H9 (cell line): Measurements from ENCODE around the gene WDR74. TPM values are rescaled to one million over a fixed set of nuclear protein-coding genes. Genes with fewer than 3 reads are reported as not detected.

Experiments
- DNase-seq: peaks from one replicate; pipeline ENCODE4 v3.0.0-alpha.2; 2017
- H2AFZ ChIP-seq: one replicate; pipeline ENCODE4 v1.6.1; 2013; ENCODE audit warnings: mild to moderate bottlenecking, low read length, control low read depth, moderate library complexity
- H2AK5ac ChIP-seq: 2 replicates; pipeline ENCODE4 v1.6.1; 2013; ENCODE audit warnings: low read length, control low read depth, mixed read lengths; ENCODE audit not compliant: insufficient read length
- H2BK120ac ChIP-seq: one replicate; pipeline ENCODE4 v1.6.1; 2013; ENCODE audit warnings: low read depth, mild to moderate bottlenecking, low read length, control low read depth, inconsistent platforms; ENCODE audit not compliant: poor library complexity, severe bottlenecking
- H2BK12ac ChIP-seq: 2 replicates; pipeline ENCODE4 v1.6.1; 2013; ENCODE audit warnings: low read length, control low read depth, mixed read lengths, low read depth; ENCODE audit not compliant: insufficient read length
- H2BK15ac ChIP-seq: 2 replicates; pipeline ENCODE4 v1.6.1; 2013; ENCODE audit warnings: low read depth, low read length, control low read depth
- H2BK20ac ChIP-seq: one replicate; pipeline ENCODE4 v1.6.1; 2013; ENCODE audit warnings: low read depth, mild to moderate bottlenecking, low read length, control low read depth, inconsistent platforms; ENCODE audit not compliant: poor library complexity, severe bottlenecking
- H2BK5ac ChIP-seq: 2 replicates; pipeline ENCODE4 v1.6.1; 2013; ENCODE audit warnings: low read length, control low read depth, mixed read lengths; ENCODE audit not compliant: insufficient read length
- H3K14ac ChIP-seq: 2 replicates; pipeline ENCODE4 v1.6.1; 2013; ENCODE audit warnings: low read length, control low read depth; ENCODE audit not compliant: insufficient read depth
- H3K18ac ChIP-seq: 2 replicates; pipeline ENCODE4 v1.6.1; 2013; ENCODE audit warnings: low read depth, mild to moderate bottlenecking, mixed read lengths, low read length, control low read depth; ENCODE audit not compliant: insufficient read length
- H3K23ac ChIP-seq: 2 replicates; pipeline ENCODE4 v1.6.1; 2013; ENCODE audit warnings: low read length, control low read depth, mixed read lengths, low read depth; ENCODE audit not compliant: insufficient read length
- H3K23me2 ChIP-seq: 2 replicates; pipeline ENCODE4 v1.6.1; 2013; ENCODE audit warnings: low read depth, mild to moderate bottlenecking, mixed read lengths, low read length, control low read depth; ENCODE audit not compliant: insufficient read length, poor library complexity, severe bottlenecking
- H3K27ac ChIP-seq: 2 replicates; pipeline ENCODE4 v1.5.1; 2013; ENCODE audit warnings: low read length, control low read depth, mixed read lengths, low read depth; ENCODE audit not compliant: insufficient read length
- H3K27me3 ChIP-seq: 2 replicates; pipeline ENCODE4 v1.6.1; 2013; ENCODE audit warnings: low read length, control low read depth, inconsistent platforms; ENCODE audit not compliant: insufficient read depth
- H3K4ac ChIP-seq: 2 replicates; pipeline ENCODE4 v1.6.1; 2013; ENCODE audit warnings: low read depth, mild to moderate bottlenecking, control low read depth, inconsistent platforms, low read length, moderate library complexity
- H3K4me1 ChIP-seq: 2 replicates; pipeline ENCODE4 v1.6.1; 2013; ENCODE audit warnings: low read length, control low read depth, inconsistent platforms; ENCODE audit not compliant: insufficient read depth
- H3K4me2 ChIP-seq: 2 replicates; pipeline ENCODE4 v1.6.1; 2013; ENCODE audit warnings: low read length, control low read depth, mixed read lengths; ENCODE audit not compliant: insufficient read length, insufficient read depth
- H3K56ac ChIP-seq: 2 replicates; pipeline ENCODE4 v1.6.1; 2013; ENCODE audit warnings: low read depth, mild to moderate bottlenecking, mixed read lengths, low read length, control low read depth; ENCODE audit not compliant: insufficient read length
- H3K79me1 ChIP-seq: 2 replicates; pipeline ENCODE4 v1.6.1; 2013; ENCODE audit warnings: low read depth, mild to moderate bottlenecking, moderate library complexity, low read length, control low read depth, inconsistent platforms; ENCODE audit not compliant: insufficient read depth, poor library complexity, severe bottlenecking
- H3K79me2 ChIP-seq: 2 replicates; pipeline ENCODE4 v1.6.1; 2013; ENCODE audit warnings: low read length, control low read depth, inconsistent platforms; ENCODE audit not compliant: insufficient read depth
- H3K9ac ChIP-seq: 2 replicates; pipeline ENCODE4 v1.6.1; 2013; ENCODE audit warnings: low read length, control low read depth, mixed read lengths; ENCODE audit not compliant: insufficient read length; ENCODE audit errors: extremely low read depth
- H3K9me3 ChIP-seq: one replicate; pipeline ENCODE4 v1.6.1; 2013; ENCODE audit warnings: low read depth, low read length, inconsistent platforms; ENCODE audit not compliant: control insufficient read depth
- H3T11ph ChIP-seq: one replicate; pipeline ENCODE4 v1.6.1; 2013; ENCODE audit warnings: mild to moderate bottlenecking, low read length, control low read depth, inconsistent platforms
- H4K20me1 ChIP-seq: one replicate; pipeline ENCODE4 v1.6.1; 2013; ENCODE audit not compliant: control insufficient read depth, insufficient read length, insufficient read depth
- H4K5ac ChIP-seq: 2 replicates; pipeline ENCODE4 v1.6.1; 2013; ENCODE audit warnings: low read depth, mild to moderate bottlenecking, mixed read lengths, low read length, control low read depth; ENCODE audit not compliant: insufficient read length
- H4K8ac ChIP-seq: replicated peaks from 2 replicates; pipeline ENCODE4 v1.6.1; 2013; ENCODE audit warnings: low read length, control low read depth, mixed read lengths, low read depth; ENCODE audit not compliant: insufficient read length
- H4K91ac ChIP-seq: 2 replicates; pipeline ENCODE4 v1.6.1; 2013; ENCODE audit warnings: low read depth, mild to moderate bottlenecking, moderate library complexity, mixed read lengths, low read length, control low read depth; ENCODE audit not compliant: insufficient read length
- H3K27ac Mint-ChIP-seq, 3 experiments: 2 replicates in 2 of 3; 3 replicates in 1 of 3; pipeline ENCODE4 v1.8.0; 2020 to 2021; ENCODE audit warnings: mixed read lengths in 3 of 3, mild to moderate bottlenecking in 1 of 3, moderate library complexity in 1 of 3
- H3K27me3 Mint-ChIP-seq: 2 replicates; pipeline ENCODE4 v1.8.0; 2021; ENCODE audit warnings: low read depth, mild to moderate bottlenecking, moderate library complexity, mixed read lengths
- H3K36me3 Mint-ChIP-seq, 3 experiments: 2 replicates in 2 of 3; 3 replicates in 1 of 3; pipeline ENCODE4 v1.8.0; 2020 to 2021; ENCODE audit warnings: low read depth in 3 of 3, mixed read lengths in 3 of 3; ENCODE audit not compliant: insufficient read depth in 1 of 3
- H3K4me1 Mint-ChIP-seq, 2 experiments: 2 replicates each; pipeline ENCODE4 v1.8.0; 2020; ENCODE audit warnings: mixed read lengths in 2 of 2
- H3K4me3 Mint-ChIP-seq, 2 experiments: 2 replicates in 1 of 2; 3 replicates in 1 of 2; pipeline ENCODE4 v1.8.0; 2020 to 2021; ENCODE audit warnings: mild to moderate bottlenecking in 2 of 2, mixed read lengths in 2 of 2, moderate library complexity in 1 of 2
- H3K9me3 Mint-ChIP-seq, 2 experiments: 2 replicates in 1 of 2; 3 replicates in 1 of 2; pipeline ENCODE4 v1.8.0; 2020; ENCODE audit warnings: mild to moderate bottlenecking in 2 of 2, mixed read lengths in 2 of 2, moderate library complexity in 1 of 2
- WGBS: extraction: QIAGEN DNeasy Blood & Tissue Kit; methylation state at CpG from one replicate; pipeline ENCODE4 v1.1.7; 2013; ENCODE audit warnings: missing lambda C conversion rate, low lambda C conversion rate, mixed read lengths; ENCODE audit not compliant: insufficient read length; ENCODE audit errors: extremely low coverage; 5-methylcytosine and 5-hydroxymethylcytosine counted together
- total RNA-seq: library from RNA; stranded (reverse); gene quantifications from 2 replicates; pipeline ENCODE4 v1.2.1, GENCODE V29; 2021
- TF ChIP-seq, protein P1 (sequence below): fragments of 200-600 bp; sonication (generic); conservative IDR thresholded peaks from 3 replicates; pipeline ENCODE4 v1.8.0; 2021; ENCODE audit warnings: antibody characterized with exemption, mild to moderate bottlenecking

The WDR74 gene
- total RNA-seq, 1 experiment from 2014 or later = 121 TPM

DNA sequence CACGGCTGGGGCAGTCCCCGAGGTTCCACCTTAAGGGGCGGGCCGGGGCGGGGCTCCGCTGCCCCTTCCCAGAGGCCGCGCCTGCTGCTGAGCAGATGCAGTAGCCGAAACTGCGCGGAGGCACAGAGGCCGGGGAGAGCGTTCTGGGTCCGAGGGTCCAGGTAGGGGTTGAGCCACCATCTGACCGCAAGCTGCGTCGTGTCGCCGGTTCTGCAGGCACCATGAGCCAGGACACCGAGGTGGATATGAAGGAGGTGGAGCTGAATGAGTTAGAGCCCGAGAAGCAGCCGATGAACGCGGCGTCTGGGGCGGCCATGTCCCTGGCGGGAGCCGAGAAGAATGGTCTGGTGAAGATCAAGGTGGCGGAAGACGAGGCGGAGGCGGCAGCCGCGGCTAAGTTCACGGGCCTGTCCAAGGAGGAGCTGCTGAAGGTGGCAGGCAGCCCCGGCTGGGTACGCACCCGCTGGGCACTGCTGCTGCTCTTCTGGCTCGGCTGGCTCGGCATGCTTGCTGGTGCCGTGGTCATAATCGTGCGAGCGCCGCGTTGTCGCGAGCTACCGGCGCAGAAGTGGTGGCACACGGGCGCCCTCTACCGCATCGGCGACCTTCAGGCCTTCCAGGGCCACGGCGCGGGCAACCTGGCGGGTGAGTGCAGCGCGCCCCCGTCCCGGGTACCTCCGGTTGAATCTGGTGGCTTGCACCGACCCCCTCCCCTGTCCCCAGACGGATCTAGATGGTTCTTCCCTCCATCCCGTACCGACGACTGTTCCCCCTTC, 41.6 kb upstream of the WDR74 start, which contains the start of gene SLC3A2:
Gene SLC3A2, plus strand, starts transcription at position 94 of the 776 bp plus-strand sequence. Its CDS starts 128 bp downstream, at position 222.
- H3K27ac Mint-ChIP-seq = peak within 1 kb of the TSS; percentile 100
- H3K27me3 Mint-ChIP-seq = peaks cover 5% of the 10 kb centered on the region
- no CpG with 5 or more reads among the region's 69 CpGs for WGBS
- peak within 1 kb of the TSS; percentile 79 for H2BK120ac ChIP-seq
- peak within 1 kb of the TSS; percentile 76 for H2BK20ac ChIP-seq
- H3K79me1 ChIP-seq = no peaks in the 10 kb centered on the region
- H3K4me1 ChIP-seq = no peaks in the 10 kb centered on the region; the same call in 1 of the 2 replicates
- peak within 1 kb of the TSS; percentile 83 for H3K56ac ChIP-seq
- peaks cover 64 to 85% (median 79%) of the 10 kb centered on the region in 3 experiments for H3K36me3 Mint-ChIP-seq
- DNase-seq = peak; percentile 92
- H2BK12ac ChIP-seq = peak within 1 kb of the TSS; percentile 26
- H3K23ac ChIP-seq = peak within 1 kb of the TSS; percentile 5
- TF ChIP-seq, protein P1, sequence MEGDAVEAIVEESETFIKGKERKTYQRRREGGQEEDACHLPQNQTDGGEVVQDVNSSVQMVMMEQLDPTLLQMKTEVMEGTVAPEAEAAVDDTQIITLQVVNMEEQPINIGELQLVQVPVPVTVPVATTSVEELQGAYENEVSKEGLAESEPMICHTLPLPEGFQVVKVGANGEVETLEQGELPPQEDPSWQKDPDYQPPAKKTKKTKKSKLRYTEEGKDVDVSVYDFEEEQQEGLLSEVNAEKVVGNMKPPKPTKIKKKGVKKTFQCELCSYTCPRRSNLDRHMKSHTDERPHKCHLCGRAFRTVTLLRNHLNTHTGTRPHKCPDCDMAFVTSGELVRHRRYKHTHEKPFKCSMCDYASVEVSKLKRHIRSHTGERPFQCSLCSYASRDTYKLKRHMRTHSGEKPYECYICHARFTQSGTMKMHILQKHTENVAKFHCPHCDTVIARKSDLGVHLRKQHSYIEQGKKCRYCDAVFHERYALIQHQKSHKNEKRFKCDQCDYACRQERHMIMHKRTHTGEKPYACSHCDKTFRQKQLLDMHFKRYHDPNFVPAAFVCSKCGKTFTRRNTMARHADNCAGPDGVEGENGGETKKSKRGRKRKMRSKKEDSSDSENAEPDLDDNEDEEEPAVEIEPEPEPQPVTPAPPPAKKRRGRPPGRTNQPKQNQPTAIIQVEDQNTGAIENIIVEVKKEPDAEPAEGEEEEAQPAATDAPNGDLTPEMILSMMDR = peak; percentile 77
- no peaks in the 10 kb centered on the region for H3K9me3 ChIP-seq
- no peaks in the 10 kb centered on the region for H3K27me3 ChIP-seq
- H2AFZ ChIP-seq = no peak within 1 kb of the TSS
- H2BK5ac ChIP-seq = peak within 1 kb of the TSS; percentile 80
- H3K18ac ChIP-seq = peak within 1 kb of the TSS; percentile 96
- peak within 1 kb of the TSS; percentile 92; the same call in 1 of the 2 replicates for H3K4ac ChIP-seq
- H4K20me1 ChIP-seq = no peaks in the 10 kb centered on the region
- peak within 1 kb of the TSS; percentile 97 for H4K5ac ChIP-seq
- peak within 1 kb of the TSS; percentile 99 for H3K9ac ChIP-seq
- peaks cover 43 to 57% of the 10 kb centered on the region in 2 experiments for H3K4me1 Mint-ChIP-seq
- peaks cover 2 to 3% of the 10 kb centered on the region in 2 experiments; a peak in 3 of 5 replicates for H3K9me3 Mint-ChIP-seq
- H3K27ac ChIP-seq = peak within 1 kb of the TSS; percentile 70
- peak within 1 kb of the TSS; percentile 88 for H4K91ac ChIP-seq
- peak within 1 kb of the TSS; percentile 41 for H3K4me2 ChIP-seq
- H2BK15ac ChIP-seq = 0 out of 2 replicates have a peak within 1 kb of the TSS, but pooled peaks have one; percentile 9
- peak within 1 kb of the TSS; percentile 98 for H3K14ac ChIP-seq
- H3K23me2 ChIP-seq = peaks cover 15% of the 10 kb centered on the region
- peak within 1 kb of the TSS; percentile 91 for H4K8ac ChIP-seq
- H3K4me3 Mint-ChIP-seq = peak within 1 kb of the TSS; percentile 99 to 100
- H3T11ph ChIP-seq = peak within 1 kb of the TSS; percentile 94
- peak within 1 kb of the TSS; percentile 89 for H2AK5ac ChIP-seq
- peaks cover 7% of the 10 kb centered on the region; the same call in 1 of the 2 replicates for H3K79me2 ChIP-seq
